GM21723 (cell line): ENCODE results near the gene PRSS37.
"Not testable (repeated sequence)": the region's sequence is repeated elsewhere in the genome, so short reads cannot be mapped to it uniquely, and the experiment has no call there.

Experiments
- ATAC-seq: cut with Tn5 transposase; IDR thresholded peaks from one replicate; pipeline ENCODE4 v1.9.1; 2021; ENCODE audit warnings: mild to moderate bottlenecking, moderate library complexity; ENCODE audit not compliant: unreplicated experiment

The PRSS37 gene, protein sequence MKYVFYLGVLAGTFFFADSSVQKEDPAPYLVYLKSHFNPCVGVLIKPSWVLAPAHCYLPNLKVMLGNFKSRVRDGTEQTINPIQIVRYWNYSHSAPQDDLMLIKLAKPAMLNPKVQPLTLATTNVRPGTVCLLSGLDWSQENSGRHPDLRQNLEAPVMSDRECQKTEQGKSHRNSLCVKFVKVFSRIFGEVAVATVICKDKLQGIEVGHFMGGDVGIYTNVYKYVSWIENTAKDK

DNA sequence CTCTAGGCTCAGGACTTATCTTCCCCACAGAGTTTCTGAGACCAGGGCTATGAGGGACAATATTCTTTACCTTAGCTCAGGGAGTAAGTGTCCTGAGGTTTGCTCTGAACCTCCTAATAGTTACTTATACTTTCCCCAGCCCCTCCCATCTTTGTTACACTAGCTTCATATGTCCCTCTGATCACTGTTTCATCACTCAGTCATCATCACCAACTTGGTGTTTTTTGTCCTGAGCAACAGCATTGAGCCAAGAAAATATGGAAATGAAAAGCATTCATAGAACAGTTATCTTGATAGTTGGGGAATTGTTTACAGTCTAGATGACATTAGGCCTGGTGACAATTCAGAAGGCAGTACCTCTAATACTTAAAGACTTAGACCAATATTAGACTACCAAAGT is at the start of gene PRSS37:
TSS of gene PRSS37 (minus strand) at position 101 of the 400 bp plus-strand sequence. CDS start 436 bp downstream, outside the sequence.
- no peak for ATAC-seq

DNA sequence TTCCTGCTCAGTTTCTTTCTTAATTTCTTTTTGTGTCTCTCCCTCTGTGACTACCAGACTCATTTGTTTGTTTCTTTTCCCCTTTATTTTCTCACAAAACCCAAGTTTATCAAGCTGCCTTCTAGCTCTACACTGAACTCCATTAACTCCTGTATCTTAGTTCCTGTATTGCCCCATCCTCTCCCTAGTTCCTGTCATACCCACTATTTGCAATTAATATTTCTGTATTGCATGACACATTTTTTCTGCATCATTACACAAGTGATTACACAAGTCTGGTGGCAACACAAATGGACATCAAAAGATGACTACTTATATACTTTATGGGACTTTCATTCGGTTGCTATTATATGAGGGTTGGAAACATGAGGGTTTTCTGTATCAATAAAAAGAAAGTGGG is 48.0 kb upstream of the PRSS37 start:
- ATAC-seq, result no peak

DNA sequence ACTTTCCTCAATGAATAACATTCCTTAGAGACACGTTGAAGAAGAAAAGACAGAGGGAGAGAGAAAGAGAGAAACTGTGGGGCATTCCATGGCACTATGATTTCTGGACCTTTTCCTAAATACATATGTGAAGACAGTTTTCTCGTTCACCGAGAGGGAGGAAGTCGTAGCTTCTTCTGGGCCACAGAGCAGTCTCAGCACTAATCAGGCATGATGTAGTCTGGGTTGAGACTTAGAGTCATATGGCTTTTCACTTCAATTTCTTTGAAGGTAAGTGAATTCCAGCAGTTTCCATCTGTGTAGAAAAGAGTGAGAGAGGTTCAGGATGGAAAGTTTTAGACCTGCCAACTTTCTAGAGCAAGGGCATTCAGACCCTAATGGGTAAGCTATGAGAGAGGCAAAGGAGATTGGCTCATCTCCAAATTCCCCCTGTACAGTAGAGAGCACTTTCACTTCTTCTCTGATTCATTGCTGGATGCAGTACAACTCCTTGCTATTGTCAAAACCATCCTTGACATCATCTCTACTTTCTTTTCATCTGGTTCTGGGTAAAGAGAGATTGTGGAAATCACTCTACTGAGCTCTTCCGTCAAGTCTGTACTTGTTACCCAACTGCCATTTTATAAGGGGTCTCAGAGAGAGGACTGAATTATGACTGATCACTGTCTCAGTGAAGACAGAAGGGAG is 43.4 kb upstream of the PRSS37 start:
- peak; percentile 89 for ATAC-seq

DNA sequence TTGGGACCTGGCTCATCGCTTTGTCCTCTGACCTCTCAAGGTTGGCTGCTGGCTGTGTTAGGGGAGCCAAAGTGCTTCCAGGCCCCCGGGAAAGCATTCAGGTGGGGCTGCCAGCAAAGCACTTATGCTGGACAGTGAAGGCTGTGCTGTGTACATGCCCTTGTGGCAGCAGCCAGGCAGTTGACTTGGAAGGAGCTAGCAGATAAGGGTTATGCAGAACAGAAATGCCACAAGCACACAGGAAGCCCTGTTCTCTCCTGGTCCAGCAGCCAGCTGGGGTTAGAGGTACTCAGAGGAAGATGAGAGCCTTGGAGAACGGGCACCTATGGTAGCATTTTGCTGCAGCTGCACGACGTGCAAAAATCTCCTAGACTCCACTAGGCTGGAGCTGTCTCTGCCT is 39.7 kb upstream of the PRSS37 start:
- ATAC-seq, result no peak

DNA sequence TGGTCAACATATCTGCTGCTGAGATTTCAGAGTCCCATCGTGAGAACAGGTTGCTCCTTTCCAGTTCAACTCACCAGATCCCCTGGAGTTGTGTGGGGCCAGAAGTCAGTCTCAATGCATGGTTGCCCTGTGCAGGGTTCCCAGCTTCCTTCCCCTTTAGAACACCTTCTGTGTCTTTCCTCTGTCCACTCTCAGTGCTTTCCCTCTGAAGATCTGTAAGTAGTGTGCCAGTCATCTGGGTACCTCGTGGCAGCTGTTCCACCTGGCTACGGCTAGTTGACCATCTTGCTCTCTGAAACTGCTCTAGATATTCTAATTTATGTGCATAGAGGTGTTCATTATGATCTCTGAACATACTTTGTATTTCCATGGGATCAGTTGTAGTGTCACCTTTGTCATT is 36.1 kb upstream of the PRSS37 start:
- no peak for ATAC-seq

DNA sequence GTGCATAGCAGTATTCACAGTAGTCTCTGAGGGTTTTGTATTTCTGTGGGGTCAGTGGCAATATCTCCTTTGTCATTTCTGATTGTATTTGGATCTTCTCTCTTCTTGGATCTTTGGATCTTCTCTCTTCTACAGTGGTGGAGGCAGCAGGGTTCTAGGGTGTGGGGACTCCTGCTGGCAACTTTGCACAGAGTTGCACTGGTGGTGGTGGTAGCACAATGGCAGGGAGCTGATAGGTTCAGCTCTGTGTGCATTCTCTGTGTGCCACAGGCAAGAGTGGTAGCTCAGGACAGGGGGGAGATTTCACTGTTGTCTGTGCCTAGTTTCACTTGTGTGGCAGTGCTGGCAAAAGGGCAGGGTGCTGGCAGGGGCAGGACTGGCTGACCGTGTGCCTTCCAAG is 35.1 kb upstream of the PRSS37 start:
- ATAC-seq, result no peak

DNA sequence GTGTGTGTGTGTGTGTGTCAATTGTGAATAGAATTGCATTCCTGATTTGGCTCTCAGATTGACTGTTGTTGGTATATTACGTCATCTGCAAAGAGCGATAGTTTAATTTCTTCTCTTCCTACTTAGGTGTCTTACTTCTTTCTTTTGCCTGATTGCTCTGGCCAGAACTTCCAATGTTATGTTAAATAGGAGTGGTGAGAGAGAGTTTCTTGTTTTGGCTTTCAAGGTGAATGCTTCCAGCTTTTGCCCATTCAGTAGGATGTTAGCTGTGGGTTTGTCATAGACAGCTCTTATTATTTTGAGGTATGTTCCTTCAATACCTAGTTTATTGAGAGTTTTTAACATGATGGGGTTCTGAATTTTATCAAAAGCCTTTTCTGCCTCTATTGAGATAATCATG is 34.2 kb upstream of the PRSS37 start:
- no peak for ATAC-seq

DNA sequence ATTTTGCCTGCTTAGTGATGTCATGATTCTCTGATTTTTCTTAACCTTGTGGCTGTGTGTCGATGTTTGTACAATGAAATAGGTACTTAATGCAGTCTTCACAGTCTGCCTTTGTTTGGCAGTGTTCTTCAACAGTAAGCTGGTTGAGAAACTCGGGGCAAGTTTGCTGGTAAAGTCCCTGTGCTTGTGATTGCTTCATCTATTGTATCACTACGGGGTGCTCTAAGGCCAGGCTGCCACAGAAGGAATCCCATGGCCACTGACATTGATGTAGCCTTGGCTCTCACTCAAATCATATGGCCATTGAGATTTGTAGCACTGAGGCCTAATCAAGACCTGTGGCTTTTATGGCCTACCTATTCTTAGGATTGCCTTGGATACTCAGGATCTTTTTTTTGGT is 33.5 kb upstream of the PRSS37 start:
- ATAC-seq, result no peak

DNA sequence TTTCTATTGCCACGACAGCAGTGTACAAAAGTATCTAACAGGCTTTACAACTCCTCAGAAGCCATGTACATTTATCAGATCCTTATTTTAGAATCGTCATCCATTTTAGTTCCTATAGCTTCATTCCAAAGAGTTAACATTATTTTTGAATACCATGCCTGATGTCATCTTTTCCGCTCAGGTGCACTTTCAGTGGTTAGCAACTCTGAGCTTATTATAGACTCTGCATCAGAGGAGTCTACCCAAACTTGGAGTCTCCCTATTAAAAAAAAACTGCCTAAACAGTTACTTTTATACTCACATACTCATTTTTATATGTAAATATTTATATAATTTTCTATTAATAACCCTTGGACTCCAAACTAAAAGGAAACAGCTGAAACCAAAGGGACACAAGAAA is 31.6 kb upstream of the PRSS37 start:
- peak; percentile 84 for ATAC-seq

DNA sequence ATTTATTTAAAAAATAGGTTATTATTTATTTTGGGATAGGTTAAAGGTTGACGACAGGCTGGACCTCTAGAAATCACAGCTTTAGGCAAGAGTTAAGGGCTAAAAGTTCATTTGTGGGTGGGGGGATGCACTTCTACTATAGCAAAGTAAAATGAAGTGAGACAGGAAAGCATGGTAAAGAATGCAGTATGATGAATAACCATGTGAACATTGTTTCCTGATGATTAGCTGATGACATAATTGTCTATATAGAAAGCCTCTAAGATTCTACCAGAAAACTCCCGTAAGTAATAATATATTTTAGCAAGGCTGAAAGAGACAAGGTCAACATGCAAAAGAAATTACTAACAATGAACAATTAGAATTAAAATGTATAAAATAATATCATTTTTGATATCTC is 25.7 kb upstream of the PRSS37 start:
- ATAC-seq, result no peak

DNA sequence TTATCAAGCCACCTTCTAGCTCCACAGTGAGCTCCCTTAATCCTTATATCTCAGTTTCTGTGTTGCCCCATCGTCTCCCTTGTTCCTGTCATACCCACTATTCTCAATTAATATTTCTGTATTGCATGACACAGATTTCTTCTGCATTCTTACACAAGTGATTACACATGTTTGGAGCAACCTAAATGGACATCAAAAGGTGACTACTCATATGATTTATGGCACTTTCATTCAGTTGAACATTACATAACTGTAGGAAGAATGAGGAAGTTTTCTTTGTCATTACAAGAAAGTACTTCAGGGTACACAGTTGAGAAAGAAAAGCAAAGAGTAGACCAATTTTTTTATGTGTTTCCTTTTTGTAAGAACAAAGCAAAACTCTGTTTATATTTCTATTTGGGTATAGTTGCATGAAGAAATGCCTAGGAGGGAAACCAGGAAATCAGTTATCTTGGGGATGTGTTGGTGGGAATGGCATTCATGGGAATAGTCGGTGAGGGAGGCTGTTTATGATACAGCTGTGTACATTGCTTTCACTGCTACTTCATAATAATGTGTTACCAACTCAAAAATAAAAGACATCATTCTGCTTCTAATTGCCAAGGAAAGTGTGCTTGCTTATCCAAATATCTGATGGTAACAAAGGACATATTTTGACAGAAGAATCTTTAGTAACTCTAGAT is 23.6 kb upstream of the PRSS37 start:
- ATAC-seq, result no peak

DNA sequence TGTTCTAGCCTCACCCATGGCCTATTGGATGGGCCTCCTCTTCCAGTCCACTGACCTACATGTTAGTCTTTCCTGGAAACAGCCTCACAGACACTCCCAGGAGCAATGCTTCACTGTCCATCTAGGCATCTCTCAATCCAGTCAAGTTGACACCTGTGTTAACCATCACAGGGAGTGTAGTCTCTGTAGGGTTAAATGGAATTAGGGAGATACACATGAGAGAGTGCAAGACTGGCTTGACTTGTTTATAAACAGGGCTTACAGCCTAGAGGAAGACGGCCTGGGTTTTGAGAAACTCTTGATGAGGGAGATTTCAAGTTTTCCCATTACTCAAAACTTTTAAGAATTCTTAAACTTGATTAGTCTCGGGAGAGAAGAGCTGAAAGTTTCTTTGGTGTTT is 18.9 kb upstream of the PRSS37 start:
- no peak for ATAC-seq

DNA sequence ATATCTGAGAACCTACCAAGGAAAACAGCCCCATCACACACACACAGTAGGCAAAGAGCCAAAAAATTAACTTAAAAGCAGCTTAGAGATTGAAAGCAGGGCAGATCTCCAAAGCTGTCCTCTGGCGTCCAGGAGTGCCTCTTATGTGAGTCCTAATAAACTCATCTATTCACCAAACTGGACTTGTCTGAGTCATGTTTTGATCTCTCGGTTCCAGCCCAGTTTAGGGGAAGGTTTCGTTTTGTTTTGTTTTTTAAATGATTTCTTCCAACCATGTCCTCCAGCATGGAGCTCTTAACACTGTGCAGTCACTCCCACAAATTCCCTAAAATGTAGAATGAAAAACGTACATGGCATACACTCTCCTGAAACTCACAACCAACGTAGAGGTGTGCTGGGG is 6.7 kb upstream of the PRSS37 start:
- ATAC-seq, result no peak

DNA sequence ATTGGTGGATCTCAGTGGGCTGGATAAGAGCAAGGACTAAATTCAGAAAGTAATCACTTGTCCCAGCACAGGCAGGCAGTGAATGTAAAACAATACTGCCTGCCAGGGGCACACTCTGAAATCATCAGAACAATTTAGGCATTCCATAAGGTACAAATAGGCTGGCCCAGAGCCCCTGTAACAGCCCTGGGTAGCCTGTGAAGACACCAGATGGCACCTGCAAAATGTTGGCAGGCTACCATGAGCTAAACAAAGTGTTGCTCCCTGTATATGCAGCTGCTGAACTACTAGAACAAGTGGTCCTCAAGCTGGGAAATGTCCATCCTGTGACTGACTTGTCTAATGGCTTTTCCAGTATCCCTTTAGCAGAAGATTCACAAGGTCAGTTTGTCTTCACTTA is 3.0 kb upstream of the PRSS37 start:
- ATAC-seq, result no peak

DNA sequence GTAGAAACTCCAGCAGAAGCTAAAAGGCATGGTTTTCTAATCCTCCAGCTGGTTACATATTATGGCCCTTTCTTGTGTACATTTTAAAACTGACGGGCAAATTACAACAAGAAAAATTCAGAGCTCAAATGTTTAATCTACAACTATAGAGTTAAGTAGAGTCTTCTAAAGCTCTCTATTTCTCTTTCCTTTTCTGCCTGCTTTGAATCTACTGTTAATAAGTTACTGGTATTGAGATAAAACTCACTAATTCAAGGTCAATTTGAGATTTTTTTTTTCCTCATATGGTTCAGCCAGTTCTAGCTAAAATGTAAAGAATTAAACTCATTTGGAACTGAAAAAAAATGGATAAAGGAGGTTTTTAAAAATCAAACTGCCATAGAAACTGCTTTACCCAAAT is 1.6 kb upstream of the PRSS37 start:
- no peak for ATAC-seq

DNA sequence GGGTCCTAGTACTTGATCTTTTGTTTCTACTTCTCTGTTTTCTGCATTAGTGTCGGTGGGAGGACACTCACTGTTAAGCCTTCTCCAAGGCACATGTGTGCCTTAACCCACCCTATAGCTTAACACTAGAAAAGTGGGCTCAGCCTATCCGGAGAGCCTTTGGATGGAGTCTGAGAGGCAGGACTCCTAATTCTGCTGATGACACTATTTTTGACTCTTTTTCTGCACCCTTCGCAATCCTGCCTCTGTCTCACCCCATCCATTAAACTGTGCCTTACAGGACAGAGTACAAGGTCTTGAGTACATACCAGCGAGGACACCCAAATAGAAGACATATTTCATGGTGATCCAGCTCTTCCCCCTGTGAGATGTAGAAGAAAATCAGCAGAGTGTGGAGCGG is 577 bp downstream of the PRSS37 start:
- no peak for ATAC-seq

DNA sequence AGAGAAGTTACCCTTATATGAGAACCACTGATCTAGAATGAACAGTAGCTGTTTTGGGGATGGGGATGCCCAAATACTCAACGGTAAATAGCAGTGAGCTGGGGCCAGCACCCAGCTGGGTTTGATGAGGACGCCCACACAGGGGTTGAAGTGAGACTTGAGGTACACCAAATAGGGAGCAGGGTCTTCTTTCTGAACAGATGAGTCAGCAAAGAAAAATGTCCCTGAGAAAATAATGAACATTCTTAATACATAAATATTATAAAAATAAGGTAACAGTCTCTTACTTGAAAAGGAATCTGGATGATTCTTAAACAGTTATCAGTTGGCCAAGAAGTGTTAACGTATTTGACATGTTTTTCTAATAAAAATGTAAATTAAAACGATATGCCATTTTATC is 2.0 kb downstream of the PRSS37 start:
- no peak for ATAC-seq

DNA sequence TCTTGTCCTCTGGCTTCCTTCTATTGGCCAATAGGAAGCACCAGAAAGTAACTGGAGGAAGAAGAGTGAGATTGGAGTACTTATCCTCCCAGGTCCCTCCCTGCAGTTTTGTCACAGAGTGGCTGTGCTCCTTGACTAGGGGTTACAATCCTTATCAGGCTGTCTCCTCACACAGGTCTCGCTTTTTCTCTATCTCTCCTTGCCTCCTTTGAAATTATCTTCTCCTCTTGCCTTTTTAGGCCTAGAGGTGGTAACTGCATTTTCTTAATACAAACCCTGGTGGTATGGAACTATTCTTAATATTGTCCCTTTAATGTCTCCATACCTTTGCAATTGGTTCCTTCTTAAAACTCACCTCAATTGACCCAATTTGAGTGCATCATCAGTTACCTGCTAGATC is 2.7 kb downstream of the PRSS37 start:
- ATAC-seq, result no peak

DNA sequence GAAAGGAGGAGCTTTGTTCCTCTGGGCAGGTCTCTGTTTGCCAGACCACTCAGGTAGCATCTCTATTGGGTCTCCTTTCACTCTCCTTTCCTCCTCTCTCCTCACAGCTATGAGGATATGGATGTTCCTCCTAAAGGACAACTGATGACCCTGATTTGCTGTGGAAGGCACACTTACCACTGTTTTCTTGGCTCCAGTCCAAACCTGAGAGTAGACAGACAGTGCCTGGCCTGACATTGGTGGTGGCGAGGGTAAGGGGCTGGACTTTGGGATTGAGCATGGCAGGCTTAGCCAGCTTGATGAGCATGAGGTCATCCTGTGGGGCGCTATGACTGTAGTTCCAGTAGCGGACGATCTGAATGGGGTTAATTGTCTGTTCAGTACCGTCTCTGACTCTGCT is 3.6 kb downstream of the PRSS37 start:
- no peak for ATAC-seq

DNA sequence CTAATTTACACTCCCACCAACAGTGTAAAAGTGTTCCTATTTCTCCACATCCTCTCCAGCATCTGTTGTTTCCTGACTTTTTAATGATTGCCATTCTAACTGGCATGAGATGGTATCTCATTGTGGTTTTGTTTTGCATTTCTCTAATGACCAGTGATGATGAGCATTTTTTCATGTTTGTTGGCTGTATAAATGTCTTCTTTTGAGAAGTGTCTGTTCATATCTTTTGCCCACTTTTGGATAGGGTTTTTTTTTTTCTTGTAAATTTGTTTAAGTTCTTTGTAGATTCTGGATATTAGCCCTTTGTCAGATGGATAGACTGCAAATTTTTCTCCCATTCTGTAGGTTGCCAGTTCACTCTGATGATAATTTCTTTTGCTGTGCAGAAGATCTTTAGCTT is 18.9 kb downstream of the PRSS37 start:
- not testable (repeated sequence) for ATAC-seq

DNA sequence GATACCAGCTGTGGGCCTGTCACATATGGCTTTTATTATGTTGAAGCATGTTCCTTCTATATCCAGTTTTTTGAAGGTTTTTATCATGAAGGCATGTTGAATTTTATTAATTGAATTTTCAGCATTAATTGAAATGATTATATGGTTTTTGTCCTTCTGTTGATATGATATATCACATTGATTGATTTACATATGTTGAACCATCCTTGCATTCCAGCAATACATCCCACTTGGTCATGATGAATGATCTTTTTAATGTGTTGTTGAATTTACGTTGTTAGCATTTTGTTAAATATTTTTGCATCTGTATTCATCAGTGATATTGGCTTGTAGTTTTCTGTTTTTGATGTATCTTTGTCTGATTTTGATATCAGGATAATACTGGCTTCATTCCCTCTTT is 21.2 kb downstream of the PRSS37 start:
- ATAC-seq, result no peak

DNA sequence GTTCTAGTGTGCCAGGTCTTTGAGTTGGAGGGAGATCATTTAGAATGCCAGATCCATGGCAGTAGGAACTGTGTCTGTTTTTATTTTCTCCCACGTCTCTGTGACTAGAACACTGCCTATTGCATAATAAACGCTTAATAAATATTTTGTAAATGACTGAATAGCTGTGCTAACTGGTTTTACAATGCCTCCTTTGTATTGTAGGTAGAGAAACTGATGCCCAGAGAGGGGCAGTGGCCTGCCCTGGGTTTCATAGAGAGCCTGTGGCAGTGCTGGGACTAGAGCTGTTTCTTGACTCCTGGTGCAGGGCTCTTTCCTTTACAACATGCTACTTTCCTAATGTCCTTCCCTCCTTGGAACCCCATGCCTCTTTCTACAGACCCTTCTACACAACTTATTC is 48.8 kb downstream of the PRSS37 start:
- ATAC-seq, result no peak
